Ureter (tissue), 1 donor: ENCODE data around the gene NKAPD1. TPM values are rescaled to one million over a fixed set of nuclear protein-coding genes. Genes with fewer than 3 reads are reported as not detected.
"Not testable (repeated sequence)": the region's sequence is repeated elsewhere in the genome, so short reads cannot be mapped to it uniquely, and the experiment has no call there.

Source experiments
- DNase-seq: peaks from one replicate; pipeline ENCODE4 v3.0.0-alpha.2; 2020; ENCODE audit warnings: low spot score
- total RNA-seq: library from RNA; stranded (reverse); gene quantifications from one replicate; pipeline ENCODE4 v1.2.4, GENCODE V29; 2023
- donor health status: DM: yes; HTN: yes; CAD: no.

Gene NKAPD1
- total RNA-seq: 16.4 TPM

- peak; percentile 75 for DNase-seq
Measured at GRCh38 chr11:112073941-112074811, at the start of gene NKAPD1, which contains the start of gene PIH1D2. TSS of gene NKAPD1 (plus strand) at chr11:112074299. CDS start at chr11:112075575, 1,276 bp downstream. TSS of gene PIH1D2 (minus strand) at chr11:112074017. CDS start at chr11:112073174, 843 bp downstream.

DNA sequence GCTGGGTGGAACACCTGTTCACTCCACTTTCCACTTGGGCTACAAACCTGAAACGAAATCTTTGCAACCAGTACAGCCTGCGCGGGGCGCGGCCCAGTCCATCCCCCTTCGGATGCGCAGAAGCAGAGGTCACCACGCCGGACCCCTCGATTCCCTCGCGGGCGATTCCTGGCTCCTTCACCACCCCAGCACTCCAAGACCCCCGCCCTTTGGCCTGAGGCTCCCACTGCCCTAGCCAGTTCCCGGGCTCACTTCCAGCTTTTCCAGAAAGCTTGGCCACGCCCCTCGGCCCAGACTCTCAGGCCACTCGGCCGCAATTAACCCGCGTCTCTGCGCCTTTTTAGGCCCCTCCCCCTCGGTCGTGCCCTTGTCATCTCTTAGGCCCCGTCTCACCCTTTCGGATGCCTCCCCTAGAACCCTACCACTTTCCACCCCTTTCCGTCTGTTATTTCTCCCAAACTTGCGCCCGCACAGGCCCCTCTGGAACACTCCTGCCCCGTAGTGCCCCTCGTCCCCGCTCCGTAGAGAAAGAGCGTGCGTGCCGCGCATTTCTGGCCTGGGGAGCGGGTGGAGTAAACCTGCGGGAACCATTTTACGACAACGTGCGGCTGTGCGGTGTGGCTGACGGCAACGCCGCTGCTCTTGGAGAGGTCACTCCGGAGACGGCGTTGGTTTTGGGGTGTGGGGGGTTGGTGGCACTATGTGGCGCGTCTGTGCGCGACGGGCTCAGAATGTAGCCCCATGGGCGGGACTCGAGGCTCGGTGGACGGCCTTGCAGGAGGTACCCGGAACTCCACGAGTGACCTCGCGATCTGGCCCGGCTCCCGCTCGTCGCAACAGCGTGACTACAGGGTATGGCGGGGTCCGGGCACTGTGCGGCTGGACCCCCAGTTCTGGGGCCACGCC, 49.1 kb upstream of the NKAPD1 start, which contains the start of gene DLAT:
TSS of gene DLAT (plus strand) at position 636 of the 906 bp plus-strand sequence. CDS start at position 701, 65 bp downstream.
- peak; percentile 89 for DNase-seq

GRCh38 chr11:112025707-112026106, 48.4 kb upstream of the NKAPD1 start:
- DNase-seq: no peak

DNA sequence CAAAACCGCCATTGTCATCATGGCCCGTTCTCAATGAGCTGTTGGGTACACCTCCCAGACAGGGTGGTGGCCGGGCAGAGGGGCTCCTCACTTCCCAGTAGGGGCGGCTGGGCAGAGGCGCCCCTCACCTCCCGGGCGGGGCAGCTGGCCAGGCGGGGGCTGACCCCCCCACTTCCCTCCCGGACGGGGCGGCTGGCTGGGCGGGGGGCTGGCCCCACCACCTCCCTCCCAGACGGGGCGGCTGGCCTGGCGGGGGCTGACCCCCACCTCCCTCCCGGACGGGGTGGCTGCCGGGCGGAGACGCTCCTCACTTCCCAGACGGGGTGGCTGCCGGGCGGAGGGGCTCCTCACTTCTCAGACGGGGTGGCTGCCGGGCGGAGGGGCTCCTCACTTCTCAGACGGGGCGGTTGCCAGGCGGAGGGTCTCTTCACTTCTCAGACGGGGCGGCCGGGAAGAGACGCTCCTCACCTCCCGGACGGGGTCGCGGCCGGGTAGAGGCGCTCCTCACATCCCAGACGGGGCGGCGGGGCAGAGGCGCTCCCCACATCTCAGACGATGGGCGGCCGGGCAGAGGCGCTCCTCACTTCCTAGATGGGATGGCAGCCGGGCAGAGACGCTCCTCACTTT, 47.2 kb upstream of the NKAPD1 start:
- not testable (repeated sequence) for DNase-seq

DNA sequence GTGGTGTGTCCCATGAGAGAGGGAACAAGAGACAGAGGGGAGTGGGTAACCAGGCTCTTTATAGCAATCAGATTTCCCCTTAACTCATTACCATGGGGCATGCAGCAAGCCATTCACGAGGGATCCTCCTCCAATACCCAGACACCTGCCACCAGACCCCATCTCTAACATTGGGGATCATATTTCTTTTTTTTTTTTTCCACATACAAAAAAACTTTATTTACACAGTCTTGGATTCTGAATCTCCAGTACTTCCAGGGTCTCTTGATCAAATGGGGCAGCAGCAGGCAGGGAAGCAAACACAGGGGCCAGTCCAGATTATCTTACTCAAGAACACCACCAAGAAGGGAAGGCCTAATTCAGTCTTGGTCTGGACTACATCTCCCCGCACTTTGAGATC, 44.6 kb upstream of the NKAPD1 start:
- DNase-seq: no peak

DNA sequence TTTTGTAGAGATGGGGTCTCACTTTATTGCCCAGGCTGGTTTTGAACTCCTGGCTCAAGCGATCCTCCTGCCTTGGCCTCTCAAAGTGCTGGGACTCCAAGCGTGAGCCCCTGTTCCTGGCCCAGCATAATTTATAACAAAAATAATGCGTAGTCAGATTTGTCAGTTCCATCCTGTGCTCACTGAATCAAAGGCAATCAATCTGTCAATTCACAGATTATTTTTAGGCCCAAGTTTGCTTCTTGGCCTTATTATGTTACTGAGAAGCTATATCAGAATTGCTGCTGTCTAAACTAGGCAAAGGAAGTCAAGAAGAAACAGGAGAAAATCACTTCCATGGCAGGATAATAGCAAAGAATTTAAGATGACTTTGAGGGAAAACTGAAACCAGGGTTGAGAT, 40.2 kb upstream of the NKAPD1 start:
- DNase-seq: no peak

DNA sequence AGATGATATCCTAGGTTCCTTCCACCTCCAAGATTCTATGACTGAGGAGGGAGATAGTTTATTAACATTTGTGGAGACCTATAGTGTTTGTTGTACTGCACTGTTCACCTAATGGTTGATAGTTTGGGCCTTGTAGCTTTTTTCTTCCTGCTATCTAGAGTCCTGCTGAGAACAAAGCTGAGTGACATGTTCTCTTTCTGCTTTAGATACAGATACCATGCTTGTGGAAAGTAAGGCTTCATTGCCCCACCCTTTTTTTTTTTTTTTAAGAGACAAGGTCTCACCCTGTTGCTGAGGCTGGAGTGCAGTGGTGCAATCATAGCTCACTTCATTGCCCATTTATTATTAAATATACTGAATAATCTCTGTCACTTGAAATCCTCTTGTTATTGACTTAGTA, 36.6 kb upstream of the NKAPD1 start:
- DNase-seq: no peak

DNA sequence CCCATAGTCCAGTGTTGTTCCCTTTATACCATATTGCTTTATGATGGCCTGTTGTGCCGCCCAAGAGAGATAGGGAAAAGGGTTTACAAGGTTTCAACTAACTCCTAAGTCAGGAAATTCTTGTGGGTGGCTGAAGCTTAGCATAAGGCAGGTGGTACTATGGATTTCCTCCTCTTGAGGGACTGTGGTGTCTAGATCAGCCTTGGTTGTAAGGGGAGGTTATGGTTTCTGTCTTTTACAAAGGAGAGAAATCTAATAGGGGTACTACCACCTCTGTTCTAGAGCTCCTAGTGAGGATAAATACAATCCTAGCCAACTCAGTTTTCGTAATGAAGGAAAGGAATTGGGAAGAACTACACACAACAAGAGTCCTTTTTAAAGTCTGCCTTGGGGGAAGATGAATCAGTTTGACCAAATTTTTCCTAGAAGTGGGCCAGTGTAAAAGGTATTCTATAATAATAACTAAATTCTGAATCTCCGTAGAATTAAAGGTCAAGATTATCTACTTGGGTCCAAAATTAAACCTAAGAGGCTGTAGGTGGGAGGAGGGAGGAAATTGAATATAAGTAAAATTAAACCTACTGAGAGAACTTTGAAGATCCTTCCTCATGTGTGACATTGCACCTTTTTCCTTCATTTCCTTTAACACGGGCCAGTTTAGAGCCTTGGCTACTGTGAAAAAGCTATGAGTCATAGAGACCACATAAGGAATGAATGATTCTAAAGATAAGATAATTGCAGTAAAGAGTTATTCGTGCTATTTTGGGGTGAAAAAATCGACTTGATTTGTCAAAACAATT, 31.7 kb upstream of the NKAPD1 start:
- no peak for DNase-seq

GRCh38 chr11:112042961-112043304, 31.2 kb upstream of the NKAPD1 start:
- DNase-seq: no peak

- no peak for DNase-seq
Measured at GRCh38 chr11:112044961-112045360, 29.1 kb upstream of the NKAPD1 start.

DNA sequence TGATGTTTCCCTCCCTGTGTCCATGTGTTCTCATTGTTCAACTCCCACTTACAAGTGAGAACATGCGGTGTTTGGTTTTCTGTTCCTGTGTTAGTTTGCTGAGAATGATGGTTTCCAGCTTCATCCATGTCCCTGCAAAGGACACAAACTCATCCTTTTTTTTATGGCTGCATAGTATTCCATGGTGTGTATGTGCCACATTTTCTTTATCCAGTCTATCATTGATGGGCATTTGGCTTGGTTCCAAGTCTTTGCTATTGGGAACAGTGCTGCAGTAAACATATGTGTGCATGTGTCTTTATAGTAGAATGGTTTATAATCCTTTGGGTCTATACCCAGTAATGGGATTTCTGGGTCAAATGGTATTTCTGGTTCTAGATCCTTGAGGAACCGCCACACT, 27.5 kb upstream of the NKAPD1 start:
- DNase-seq: not testable (repeated sequence)

DNA sequence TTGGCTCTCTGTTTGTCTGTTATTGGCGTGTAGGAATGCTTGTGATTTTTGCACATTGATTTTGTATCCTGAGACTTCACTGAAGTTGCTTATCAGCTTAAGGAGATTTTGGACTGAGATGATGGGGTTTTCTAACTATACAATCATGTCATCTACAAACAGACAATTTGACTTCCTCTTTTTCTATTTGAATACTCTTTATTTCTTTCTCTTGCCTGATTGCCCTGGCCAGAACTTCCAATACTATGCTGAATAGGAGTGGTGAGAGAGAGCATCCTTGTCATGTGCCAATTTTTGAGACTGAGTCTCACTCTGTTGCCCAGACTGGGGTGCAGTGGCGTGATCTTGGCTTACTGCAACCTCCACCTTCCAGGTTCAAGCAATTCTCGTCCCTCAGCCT, 25.8 kb upstream of the NKAPD1 start:
- DNase-seq: not testable (repeated sequence)

DNA sequence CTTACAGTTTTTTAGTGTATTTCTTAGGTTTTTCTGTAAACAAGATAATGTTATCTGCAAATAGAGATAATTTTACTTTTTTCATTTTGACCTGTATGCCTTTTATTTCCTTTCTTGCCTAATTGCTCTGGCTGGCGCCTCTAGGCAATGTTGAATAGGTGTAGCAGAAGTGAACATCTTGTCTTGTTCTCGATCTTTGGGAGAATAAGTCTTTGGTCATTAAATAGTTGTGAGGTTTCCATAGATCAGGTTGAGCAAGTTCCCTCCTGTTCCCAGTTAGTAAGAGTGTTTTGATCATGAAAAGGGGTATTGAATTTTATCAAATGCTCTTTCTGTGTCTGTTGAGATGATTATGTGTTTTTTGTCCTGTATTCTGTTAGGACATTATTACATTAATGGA, 24.3 kb upstream of the NKAPD1 start:
- no peak for DNase-seq

DNA sequence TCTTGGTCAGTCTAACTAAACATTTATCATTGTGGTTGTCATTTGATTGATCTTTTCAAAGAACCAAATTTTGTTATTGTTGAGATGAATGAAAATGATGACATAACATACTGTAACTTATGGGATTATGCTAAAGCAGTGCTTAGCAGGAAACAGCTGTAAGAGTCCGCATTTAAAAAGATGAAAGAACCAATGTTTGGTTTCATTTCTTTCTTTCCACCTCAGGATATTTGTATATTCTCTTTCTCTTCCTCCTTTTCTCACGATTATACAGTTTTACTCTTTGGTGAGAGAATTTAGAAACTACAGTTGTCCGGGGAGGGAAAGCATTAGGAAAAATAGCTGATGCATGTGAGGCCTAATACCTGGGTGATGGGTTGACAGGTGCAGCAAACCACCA, 23.4 kb upstream of the NKAPD1 start:
- DNase-seq: no peak

GRCh38 chr11:112051768-112052167, 22.3 kb upstream of the NKAPD1 start:
- no peak for DNase-seq

- no peak for DNase-seq
Measured at GRCh38 chr11:112057170-112057569, 16.9 kb upstream of the NKAPD1 start.

GRCh38 chr11:112058103-112058502, 16.0 kb upstream of the NKAPD1 start:
- no peak for DNase-seq

DNA sequence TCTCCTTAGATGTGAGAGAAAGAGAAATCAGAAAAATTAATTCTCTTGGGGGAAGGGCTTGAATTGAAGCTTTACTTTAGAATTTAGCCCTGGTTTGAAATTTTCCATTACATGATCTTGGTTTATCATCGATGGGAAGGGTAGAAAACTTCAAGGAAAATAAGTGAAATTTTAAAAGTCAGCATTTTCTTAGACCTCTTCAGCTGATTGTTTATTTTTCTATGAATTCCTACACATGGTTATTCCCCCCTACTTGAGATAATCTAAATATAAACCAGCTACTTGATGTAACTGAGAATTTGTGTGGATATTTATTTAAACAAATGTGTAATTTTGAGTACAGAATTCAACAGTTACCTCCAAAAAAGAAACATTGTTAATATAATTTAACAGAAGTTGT, 11.2 kb upstream of the NKAPD1 start:
- no peak for DNase-seq

- no peak for DNase-seq
Measured at GRCh38 chr11:112082729-112083128, 8.6 kb downstream of the NKAPD1 start.

DNA sequence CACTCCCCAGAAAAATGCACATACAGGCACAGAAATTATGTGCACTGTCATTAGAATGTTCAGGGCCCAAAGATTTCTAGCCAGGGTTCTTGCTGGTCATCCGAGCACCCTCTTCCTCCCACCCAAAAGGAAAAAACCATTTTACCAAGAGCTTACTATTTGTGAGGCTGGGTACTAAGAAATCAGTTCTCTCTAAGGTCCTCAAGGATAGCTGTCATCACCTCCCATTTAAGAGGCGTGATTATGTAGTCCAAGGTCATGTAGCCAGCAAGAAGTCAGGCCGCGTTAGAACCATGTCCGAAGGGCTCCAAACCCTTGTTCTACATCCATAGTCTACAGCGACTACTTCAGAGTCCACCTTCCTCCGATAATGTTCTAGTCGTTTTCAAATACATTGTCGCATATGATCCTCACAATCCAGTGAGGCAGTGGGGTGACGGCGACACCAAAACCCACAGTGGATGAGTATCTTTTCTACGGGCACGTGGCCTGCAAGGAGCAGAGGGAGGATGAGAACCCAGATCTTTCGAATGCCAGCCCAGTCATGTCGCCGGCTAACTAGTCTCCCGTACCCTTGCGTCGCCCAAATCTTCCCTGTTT, 11.8 kb downstream of the NKAPD1 start:
- no peak for DNase-seq
